Measurements from ENCODE around the gene DHX15. TPM values are rescaled to one million over a fixed set of nuclear protein-coding genes. Genes with fewer than 3 reads are reported as not detected.

DHX15 gene
- total RNA-seq, 1 experiment from 2014 or later: 157 TPM

- H3F3A ChIP-seq (ENCODE audit: insufficient read depth, low read depth): peaks cover 59% of the 10 kb centered on the region; the same call in 1 of the 2 replicates
- TF ChIP-seq CTCF (conservative IDR thresholded peaks at IDR 0.05): no peak
- TF ChIP-seq EZH2 (IDR thresholded peaks at IDR 0.05; ENCODE audit: low read depth): no peak
- CTCF ChIA-PET: no interaction called here
- H3K4me1 ChIP-seq (replicated peaks; ENCODE audit: insufficient read depth): no peaks in the 10 kb centered on the region
- H2AFZ ChIP-seq: no peak overlapping the region
- POLR2A ChIA-PET (ENCODE audit: unreplicated experiment): no interaction called here
- H3K4me3 ChIP-seq: no peak overlapping the region
- no peak overlapping the region for H3K27ac ChIP-seq
- H3K36me3 ChIP-seq (ENCODE audit: low read depth): peaks cover 84% of the 10 kb centered on the region
- no peak for DNase-seq
- H3K27me3 ChIP-seq (ENCODE audit: insufficient read depth, low read depth): no peaks in the 10 kb centered on the region
- H3K9me3 ChIP-seq (ENCODE audit: insufficient read depth, low read depth): no peaks in the 10 kb centered on the region
- peaks cover 65% of the 10 kb centered on the region for H3K79me2 ChIP-seq (ENCODE audit: low read depth)
- H3K4me2 ChIP-seq: no peak overlapping the region
- intact Hi-C loops (cut with micrococcal nuclease; ENCODE audit: unreplicated experiment): no loop called here
- peaks cover 68% of the 10 kb centered on the region for H4K20me1 ChIP-seq (ENCODE audit: insufficient read depth)
- BruUV-seq (replicated peaks): no TSS peak
- H3K9me2 ChIP-seq (ENCODE audit: insufficient read depth): no peaks in the 10 kb centered on the region
Measured at GRCh38 chr4:24537025-24537424, 47.3 kb downstream of the DHX15 start.

- H3K36me3 ChIP-seq (ENCODE audit: low read depth): peaks cover 73% of the 10 kb centered on the region
- no peak overlapping the region for H3K4me2 ChIP-seq
- H3K9me2 ChIP-seq (ENCODE audit: insufficient read depth): no peaks in the 10 kb centered on the region
- H2AFZ ChIP-seq: no peak overlapping the region
- DNase-seq: no peak
- H3F3A ChIP-seq (ENCODE audit: insufficient read depth, low read depth): peaks cover 66% of the 10 kb centered on the region; the same call in 1 of the 2 replicates
- POLR2A ChIA-PET (ENCODE audit: unreplicated experiment): no interaction called here
- BruUV-seq (replicated peaks): no TSS peak
- no peaks in the 10 kb centered on the region for H3K27me3 ChIP-seq (ENCODE audit: insufficient read depth, low read depth)
- H3K9me3 ChIP-seq (ENCODE audit: insufficient read depth, low read depth): no peaks in the 10 kb centered on the region
- no peak overlapping the region for H3K4me3 ChIP-seq
- TF ChIP-seq EZH2 (IDR thresholded peaks at IDR 0.05; ENCODE audit: low read depth): no peak
- peaks cover 59% of the 10 kb centered on the region for H4K20me1 ChIP-seq (ENCODE audit: insufficient read depth)
- CTCF ChIA-PET: no interaction called here
- H3K4me1 ChIP-seq (replicated peaks; ENCODE audit: insufficient read depth): no peaks in the 10 kb centered on the region
- intact Hi-C loops (cut with micrococcal nuclease; ENCODE audit: unreplicated experiment): no loop called here
- peaks cover 50% of the 10 kb centered on the region for H3K79me2 ChIP-seq (ENCODE audit: low read depth)
- H3K27ac ChIP-seq: no peak overlapping the region
Measured at GRCh38 chr4:24535399-24535798, 49.0 kb downstream of the DHX15 start.

GRCh38 chr4:24533364-24533763, 51.0 kb downstream of the DHX15 start:
- H3K36me3 ChIP-seq (ENCODE audit: low read depth): peaks cover 64% of the 10 kb centered on the region
- H3K79me2 ChIP-seq (ENCODE audit: low read depth): peaks cover 34% of the 10 kb centered on the region
- DNase-seq: no peak
- CTCF ChIA-PET: no interaction called here
- POLR2A ChIA-PET (ENCODE audit: unreplicated experiment): no interaction called here
- H3F3A ChIP-seq (ENCODE audit: insufficient read depth, low read depth): peaks cover 68% of the 10 kb centered on the region; the same call in 1 of the 2 replicates
- intact Hi-C loops (cut with micrococcal nuclease; ENCODE audit: unreplicated experiment): no loop called here
- BruUV-seq (replicated peaks): no TSS peak
- H3K27ac ChIP-seq: no peak overlapping the region
- H3K4me2 ChIP-seq: no peak overlapping the region
- no peaks in the 10 kb centered on the region for H3K9me3 ChIP-seq (ENCODE audit: insufficient read depth, low read depth)
- no peak overlapping the region for H3K4me3 ChIP-seq
- no peak overlapping the region for H2AFZ ChIP-seq
- peaks cover 52% of the 10 kb centered on the region for H4K20me1 ChIP-seq (ENCODE audit: insufficient read depth)
- TF ChIP-seq EZH2 (IDR thresholded peaks at IDR 0.05; ENCODE audit: low read depth) (no peak), CTCF (conservative IDR thresholded peaks at IDR 0.05) (no peak)
- H3K27me3 ChIP-seq (ENCODE audit: insufficient read depth, low read depth): no peaks in the 10 kb centered on the region
- no peaks in the 10 kb centered on the region for H3K9me2 ChIP-seq (ENCODE audit: insufficient read depth)
- no peaks in the 10 kb centered on the region for H3K4me1 ChIP-seq (replicated peaks; ENCODE audit: insufficient read depth)

GRCh38 chr4:24529555-24529954, 54.8 kb downstream of the DHX15 start:
- intact Hi-C loops (cut with micrococcal nuclease; ENCODE audit: unreplicated experiment): no loop called here
- H3K9me2 ChIP-seq (ENCODE audit: insufficient read depth): no peaks in the 10 kb centered on the region
- H3K27me3 ChIP-seq (ENCODE audit: insufficient read depth, low read depth): no peaks in the 10 kb centered on the region
- TF ChIP-seq EZH2 (IDR thresholded peaks at IDR 0.05; ENCODE audit: low read depth): no peak
- no peak for TF ChIP-seq CTCF (conservative IDR thresholded peaks at IDR 0.05)
- DNase-seq: no peak
- H3K27ac ChIP-seq: no peak overlapping the region
- H3K9me3 ChIP-seq (ENCODE audit: insufficient read depth, low read depth): no peaks in the 10 kb centered on the region; the same call in 1 of the 2 replicates
- H3K36me3 ChIP-seq (ENCODE audit: low read depth): peaks cover 63% of the 10 kb centered on the region
- peaks cover 50% of the 10 kb centered on the region; the same call in 1 of the 2 replicates for H3F3A ChIP-seq (ENCODE audit: insufficient read depth, low read depth)
- H3K4me2 ChIP-seq: no peak overlapping the region
- BruUV-seq (replicated peaks): no TSS peak
- no peaks in the 10 kb centered on the region for H3K4me1 ChIP-seq (replicated peaks; ENCODE audit: insufficient read depth)
- CTCF ChIA-PET: no interaction called here
- POLR2A ChIA-PET (ENCODE audit: unreplicated experiment): no interaction called here
- H3K4me3 ChIP-seq: no peak overlapping the region
- H3K79me2 ChIP-seq (ENCODE audit: low read depth): peaks cover 32% of the 10 kb centered on the region
- peaks cover 23% of the 10 kb centered on the region for H4K20me1 ChIP-seq (ENCODE audit: insufficient read depth)
- H2AFZ ChIP-seq: no peak overlapping the region
